Measurements from ENCODE around the gene PRMT2.
A peak's percentile ranks its signal among the peaks of the same experiment; 100 is the strongest.
"Not testable (repeated sequence)": the region's sequence is repeated elsewhere in the genome, so short reads cannot be mapped to it uniquely, and the experiment has no call there.

Gene PRMT2

DNA sequence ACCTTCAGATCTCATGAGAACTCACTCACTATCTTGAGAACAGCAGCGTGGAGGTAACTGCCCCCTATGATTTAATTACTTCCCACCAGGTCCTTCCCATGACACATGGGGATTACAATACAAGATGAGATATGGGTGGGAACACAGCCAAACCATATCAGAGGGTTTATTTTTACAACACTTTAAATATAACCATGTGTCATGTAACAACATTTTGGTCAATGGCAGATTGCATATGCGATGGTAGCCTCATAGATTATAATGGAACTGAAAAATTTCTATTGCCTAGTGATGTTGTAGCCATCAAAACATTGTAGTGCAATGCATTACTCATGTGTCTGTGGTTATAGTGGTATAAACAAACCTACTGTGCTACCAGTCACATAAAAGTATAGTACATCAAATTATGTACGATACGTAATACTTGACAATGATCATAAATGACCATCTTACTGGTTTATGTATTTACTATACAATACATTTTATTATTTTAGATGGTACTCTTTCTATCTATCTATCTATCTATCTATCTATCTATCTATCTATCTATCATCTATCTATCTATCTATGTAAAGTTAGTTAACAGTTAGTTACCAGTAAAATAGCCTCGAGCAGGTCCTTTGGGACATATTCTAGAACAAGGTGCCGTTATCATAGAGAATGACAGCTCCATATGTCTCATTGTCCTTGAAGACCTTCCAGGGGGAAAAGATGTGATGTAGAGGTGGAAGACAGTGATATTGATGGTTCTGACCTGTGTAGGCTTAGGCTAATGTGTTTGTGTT is 18.0 kb upstream of the PRMT2 start:
- DNase-seq (ENCODE audit: low read depth): peak; percentile 59

DNA sequence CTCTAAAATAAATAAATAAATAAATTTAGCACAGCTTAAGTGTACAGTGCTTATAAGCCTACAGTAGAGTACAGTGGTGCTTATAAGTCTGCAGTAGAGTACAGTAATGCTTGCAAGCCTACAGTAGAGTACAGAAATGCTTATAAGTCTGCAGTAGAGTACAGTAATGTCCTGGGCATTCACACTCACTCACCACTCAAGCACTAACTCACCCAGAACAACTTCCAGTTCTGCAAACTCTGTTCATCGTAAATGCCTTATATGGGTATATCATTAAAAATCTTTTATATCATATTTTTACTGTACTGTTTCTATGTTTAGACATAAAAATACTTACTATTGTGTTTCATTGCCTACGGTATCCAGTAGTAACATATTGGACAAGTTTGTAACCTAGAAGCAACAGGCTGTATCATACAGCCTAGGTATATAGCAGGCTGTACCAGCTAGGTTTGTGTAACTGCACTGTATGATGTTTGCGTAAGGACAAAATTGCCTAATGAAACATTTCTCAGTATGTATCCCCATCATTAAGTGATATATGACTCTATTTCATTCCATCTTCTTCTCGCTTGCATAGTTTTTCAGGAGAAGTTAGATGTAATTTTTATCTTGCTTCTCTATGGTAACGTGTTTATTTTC is 16.6 kb upstream of the PRMT2 start:
- DNase-seq (ENCODE audit: low read depth): no peak

DNA sequence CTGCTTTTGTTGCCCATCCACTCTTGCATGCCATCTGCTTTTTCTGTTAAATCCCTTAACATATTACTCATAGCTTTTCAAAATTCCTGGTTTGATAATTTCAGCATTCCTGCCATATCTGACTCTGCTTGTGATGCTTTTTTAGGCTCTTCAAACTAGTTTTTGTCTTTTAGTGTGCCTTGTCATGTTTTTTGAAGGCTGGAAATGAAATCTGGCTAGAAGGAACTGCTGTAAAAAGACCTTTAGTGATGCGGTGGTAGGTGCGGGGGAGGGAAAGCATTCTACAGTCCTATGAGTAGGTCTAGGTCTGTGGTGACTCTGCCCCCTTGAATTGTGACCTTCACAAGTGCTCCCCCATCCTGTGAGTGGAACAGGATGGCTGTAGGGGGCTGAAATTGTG is 15.6 kb upstream of the PRMT2 start:
- DNase-seq (ENCODE audit: low read depth): no peak

DNA sequence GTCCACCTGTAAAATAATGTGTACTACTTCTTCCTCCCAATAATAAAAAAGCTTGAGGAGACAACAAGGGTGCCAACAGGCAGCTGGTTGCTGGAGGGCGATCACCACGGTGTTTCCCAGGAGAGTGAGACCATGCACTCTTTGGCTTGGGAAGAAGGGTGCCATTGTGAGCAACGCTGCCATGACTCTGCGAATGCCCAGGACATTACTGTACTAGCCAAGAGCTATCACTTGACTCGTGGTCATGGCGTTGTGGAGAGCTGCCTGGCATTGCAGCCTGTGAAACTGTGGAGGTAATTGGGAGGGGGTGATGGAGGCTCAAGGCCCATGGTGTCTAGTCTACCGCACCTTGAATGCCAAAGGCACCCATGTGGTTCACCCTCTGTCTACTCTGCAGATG is 14.6 kb upstream of the PRMT2 start:
- DNase-seq (ENCODE audit: low read depth): no peak

DNA sequence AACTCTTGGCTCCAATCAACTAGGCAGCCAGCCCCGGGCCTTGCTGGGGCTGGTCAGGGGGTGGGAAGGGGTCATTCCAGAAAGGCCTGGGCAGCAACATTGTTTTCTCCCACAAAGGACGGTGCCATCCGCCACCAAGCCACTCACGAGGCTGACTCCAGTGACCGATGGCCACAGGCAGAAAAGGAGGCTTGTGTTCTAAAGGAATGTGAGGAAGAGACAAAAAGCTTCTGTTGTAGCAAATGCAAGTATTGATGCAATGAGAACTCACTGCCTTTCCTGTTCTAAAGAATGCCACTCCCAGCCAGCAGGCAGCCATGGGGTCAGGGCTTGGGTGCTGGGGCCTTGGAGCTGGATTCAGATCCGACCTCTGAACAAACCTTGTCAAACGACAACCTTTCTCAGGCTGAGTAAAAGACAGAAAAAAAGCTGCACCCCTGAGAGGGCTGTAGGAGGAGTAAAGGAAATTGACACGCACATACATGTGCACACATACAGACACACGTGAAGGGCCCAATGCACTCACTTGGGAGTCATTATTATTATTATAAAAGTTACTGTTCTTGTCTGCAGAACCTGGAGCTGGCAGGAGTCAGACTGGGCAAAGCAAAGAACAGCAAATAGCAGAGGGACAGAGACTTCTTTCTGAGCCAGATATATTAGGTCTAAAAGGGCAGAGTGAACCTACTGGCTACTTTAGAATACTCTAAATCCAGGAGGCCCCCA is 13.9 kb upstream of the PRMT2 start:
- no peak for DNase-seq (ENCODE audit: low read depth)

DNA sequence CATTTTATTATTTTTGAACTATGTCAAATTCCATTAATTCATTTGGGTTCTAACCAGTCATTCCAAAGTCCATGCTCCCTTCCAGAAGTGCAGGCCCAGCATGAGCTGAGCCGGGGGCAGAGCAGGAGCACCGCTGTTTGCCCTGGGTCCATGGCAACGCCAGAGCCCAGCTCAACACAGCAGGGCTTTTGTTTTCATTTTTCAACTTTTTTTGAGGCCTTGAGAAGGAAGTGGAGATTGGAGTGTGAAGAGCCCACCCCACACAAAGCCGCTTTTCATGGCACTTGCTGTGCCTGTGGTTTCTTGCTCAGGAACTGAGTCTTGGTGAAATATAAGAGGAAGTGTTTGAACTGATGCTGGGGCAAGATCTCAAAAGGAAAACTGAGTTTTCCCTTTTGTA is 13.2 kb upstream of the PRMT2 start:
- no peak for DNase-seq (ENCODE audit: low read depth)

DNA sequence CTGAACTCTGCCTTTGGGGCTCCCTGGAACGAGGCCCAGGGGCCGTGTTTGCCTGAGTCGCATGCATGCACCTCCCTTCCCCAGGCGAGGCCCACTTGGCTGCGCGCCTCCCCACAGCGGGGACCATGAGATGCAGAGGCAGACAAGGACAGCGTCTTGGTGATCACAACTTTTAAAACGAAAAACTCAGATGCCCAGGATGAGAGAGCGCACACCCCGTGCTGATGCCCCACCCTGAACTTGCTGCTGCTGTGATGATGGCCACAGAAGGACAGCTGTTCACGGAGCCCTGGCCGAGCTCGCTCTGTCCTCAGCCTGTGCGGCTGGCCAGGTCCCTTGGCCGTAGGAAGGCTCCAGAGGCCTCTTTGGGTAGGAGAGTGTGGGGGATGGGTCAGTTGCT is 11.4 kb upstream of the PRMT2 start:
- no peak for DNase-seq (ENCODE audit: low read depth)

DNA sequence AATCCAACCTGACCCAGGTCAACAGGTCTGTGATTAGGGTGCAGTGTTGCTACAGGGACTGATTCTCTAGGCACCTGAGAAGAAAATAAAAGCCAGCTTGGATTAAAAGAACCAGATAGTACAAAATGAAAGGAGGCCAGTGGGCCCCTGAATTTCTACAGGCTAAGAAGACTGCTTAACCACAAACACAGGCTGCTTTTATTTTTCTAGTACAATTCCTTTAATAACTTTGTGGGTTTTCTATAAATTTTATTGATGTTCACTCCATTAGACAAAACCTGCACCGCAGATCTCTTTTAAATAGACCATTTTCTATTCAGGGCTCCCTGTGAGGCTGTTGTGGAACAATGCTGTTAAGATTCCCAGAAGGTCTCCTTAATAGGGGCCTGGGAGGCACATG is 9.7 kb upstream of the PRMT2 start:
- DNase-seq (ENCODE audit: low read depth): no peak

DNA sequence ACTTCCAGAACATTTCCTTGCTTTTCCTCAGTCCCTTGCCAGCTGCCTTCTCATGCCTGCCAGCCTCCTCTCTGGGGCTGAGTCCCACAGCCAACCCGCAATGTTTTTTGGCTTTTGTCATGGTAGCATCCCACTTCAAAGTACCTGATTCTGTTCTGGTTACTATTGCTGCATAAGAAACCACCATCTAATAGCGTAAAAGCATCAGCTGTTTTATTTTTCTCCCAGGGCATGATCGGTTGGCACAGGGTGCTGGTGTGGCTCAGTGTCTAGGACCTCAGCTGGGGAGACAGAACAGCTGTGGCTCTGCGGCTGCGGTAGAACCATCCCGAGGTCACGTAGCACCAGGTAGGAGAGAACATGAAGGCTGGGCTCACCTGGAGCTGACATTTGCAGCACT is 8.9 kb upstream of the PRMT2 start:
- no peak for DNase-seq (ENCODE audit: low read depth)

DNA sequence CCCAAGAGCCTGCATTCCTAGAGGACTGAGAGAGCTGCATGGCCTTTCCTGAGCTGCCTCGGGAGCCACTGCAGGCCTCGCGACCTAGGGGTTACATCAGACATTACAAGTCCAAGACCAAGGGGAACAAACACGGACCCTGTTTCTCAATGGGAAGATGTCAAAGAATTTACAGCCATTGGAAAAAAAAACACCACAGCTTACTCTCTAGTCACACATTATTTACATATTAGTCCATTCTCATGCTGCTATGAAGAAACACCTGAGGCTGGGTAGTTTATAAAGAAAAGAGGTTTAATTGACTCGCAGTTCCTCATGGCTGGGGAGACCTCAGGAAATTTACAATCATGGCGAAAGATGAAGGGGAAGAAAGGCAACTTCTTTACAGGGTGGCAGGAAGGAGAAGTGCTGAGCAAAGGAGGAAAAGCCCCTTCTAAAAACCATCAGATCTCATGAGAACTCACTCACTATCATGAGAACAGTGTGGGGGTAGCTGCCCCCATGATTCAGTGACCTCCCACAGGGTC is 8.4 kb upstream of the PRMT2 start:
- no peak for DNase-seq (ENCODE audit: low read depth)

DNA sequence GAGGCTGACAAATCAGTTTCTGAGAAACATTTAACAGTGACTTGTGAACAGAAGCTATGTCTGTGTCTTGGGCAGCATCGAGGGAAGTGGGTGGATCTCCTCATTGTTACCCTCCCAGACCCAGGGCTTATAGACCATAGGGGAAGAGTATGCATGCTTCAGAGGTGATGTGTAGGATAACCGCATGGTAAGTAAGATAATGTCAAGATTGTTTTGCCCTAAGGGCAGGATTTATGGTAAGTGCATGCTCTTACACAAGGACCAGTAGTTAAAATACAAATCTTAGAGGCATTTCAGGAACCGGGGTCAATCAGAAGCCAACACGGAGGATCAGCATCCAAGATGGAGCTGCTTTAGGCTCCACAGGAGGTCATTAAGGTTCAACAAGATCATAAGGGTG is 7.7 kb upstream of the PRMT2 start:
- DNase-seq (ENCODE audit: low read depth): no peak

DNA sequence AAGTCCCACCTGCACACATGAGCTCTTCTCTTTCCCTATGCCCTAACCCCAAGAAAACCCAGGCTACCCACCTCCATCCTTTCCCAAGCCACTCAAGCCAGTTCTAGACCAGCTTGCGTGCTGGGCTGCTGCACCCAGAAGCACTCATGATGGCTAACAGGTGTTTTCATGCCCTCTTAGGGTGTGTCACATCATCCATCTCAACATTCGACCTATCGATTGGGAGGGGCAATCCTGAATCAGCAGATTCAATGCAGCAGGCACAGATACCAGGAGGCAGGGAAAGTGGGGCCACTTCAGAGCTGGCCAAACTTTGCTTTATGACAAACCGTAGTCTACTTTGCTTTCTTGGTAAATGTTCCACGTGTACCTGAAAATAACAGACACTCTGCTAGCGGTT is 6.6 kb upstream of the PRMT2 start:
- no peak for DNase-seq (ENCODE audit: low read depth)

DNA sequence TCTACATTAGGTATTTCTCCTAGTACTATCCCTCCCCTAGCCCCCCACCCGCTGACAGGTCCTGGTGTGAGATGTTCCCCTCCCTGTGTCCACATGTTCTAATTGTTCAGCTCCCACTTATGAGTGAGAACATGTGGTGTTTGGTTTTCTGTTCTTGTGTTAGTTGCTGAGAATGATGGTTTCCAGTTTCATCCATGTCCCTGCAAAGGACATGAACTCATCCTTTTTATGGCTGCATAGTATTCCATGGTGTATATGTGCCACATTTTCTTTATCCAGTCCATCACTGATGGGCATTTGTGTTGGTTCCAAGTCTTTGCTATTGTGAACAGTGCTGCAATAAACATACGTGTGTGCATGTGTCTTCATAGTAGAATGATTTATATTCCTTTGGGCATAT is 4.6 kb upstream of the PRMT2 start:
- DNase-seq (ENCODE audit: low read depth): not testable (repeated sequence)

DNA sequence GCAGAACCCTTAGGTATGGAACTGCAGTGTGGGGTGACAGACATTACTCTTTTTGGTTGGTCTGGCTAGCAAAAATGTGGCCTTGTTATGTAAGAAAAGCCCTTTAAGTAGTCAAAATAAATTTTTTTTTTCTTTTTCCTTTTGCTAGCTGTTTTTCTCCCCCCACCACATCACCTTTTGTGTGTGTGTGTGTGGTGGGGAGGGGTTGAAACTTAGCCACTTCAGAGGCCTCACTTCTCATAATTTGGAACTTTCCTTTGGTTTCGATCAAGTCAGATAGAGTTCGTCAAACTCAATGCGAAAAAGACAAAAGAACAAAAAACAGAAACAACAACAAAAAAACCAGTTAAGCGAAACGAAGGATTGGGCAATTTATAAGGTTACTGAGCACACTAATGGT is 1.9 kb upstream of the PRMT2 start:
- no peak for DNase-seq (ENCODE audit: low read depth)

DNA sequence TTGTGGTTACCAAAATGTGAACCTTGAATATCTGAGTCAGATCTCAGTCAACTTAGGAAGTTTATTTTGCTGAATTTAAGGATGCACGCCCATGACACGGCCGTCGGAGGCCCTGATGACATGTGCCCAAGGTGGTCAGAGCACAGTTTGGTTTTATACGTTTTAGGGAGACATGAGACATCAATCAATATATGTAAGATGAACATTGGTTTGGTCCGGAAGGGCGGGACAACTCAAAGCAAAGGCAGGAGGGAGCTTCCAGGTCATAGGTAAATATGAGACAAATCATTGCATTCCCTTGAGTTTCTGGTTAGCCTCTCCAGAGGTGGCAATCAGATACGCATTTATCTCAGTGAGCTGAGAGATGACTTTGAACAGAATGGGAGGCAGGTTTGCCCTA is 1.0 kb upstream of the PRMT2 start:
- DNase-seq (ENCODE audit: low read depth): no peak

DNA sequence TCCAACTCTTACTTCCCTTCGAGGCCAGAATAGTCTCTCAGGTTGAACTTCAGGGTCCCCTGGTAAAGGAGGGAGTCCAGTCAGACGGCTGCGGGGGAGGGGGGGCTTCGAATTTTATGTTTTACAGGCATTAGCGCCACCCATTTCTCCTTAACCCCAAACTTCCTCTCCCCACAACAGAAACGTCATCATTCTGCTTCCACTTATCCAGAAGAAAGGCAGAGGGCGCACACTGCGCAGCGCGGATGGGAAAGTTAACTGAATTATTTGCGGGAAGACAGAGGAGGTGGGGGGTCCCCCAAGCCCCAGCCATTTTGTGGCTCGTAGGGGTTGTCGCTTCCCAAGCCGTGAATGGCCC is 529 bp upstream of the PRMT2 start:
- DNase-seq (ENCODE audit: low read depth): peak; percentile 56

DNA sequence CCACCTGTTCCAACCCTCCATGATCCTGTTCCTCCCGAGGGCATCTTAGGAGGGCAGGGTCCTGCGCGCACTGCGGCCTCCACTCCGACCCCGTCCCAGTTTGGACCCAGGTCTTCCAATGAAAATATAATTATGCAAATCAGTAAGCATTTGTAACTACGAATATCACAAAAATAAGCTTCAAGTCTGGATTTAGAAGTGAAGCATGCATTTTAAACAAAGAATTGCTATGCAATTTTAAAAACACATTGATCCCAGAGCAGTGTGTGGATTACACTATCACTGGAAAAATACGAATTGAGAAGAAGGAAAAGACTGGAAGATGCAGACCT is 673 bp downstream of the PRMT2 start:
- no peak for DNase-seq (ENCODE audit: low read depth)

DNA sequence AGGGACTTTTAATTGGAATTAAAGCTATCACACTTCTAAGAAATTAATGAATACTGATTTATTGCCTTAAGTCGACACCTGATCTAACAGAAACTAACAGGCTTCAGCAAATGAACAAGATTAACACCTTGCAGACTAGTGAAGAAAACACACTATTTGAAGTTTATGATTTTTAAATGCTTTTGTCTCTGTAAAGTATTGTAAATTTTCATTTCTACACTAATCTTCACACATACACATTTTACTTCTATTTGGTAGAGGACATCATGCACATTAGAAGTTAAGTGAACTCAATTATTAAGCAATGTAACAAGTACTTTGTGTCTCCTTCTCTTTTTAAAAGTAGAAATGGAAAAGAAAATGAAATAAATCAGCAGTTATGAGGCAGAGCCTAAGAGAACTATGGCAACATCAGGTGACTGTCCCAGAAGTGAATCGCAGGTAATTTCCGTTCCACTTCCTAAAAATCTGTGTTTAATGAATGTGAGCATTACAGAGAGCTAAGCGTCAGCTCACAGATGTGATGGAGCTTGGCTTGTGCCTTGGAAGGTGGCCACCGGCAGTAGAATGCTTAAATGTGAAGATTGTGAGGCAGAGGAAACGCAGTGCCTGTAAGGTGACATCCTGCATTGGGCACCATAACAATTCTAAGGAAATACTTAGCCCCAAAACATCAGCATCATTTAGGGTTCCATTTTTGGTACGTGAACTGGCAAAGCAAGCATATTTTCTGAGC is 1.2 kb downstream of the PRMT2 start:
- DNase-seq (ENCODE audit: low read depth): no peak

DNA sequence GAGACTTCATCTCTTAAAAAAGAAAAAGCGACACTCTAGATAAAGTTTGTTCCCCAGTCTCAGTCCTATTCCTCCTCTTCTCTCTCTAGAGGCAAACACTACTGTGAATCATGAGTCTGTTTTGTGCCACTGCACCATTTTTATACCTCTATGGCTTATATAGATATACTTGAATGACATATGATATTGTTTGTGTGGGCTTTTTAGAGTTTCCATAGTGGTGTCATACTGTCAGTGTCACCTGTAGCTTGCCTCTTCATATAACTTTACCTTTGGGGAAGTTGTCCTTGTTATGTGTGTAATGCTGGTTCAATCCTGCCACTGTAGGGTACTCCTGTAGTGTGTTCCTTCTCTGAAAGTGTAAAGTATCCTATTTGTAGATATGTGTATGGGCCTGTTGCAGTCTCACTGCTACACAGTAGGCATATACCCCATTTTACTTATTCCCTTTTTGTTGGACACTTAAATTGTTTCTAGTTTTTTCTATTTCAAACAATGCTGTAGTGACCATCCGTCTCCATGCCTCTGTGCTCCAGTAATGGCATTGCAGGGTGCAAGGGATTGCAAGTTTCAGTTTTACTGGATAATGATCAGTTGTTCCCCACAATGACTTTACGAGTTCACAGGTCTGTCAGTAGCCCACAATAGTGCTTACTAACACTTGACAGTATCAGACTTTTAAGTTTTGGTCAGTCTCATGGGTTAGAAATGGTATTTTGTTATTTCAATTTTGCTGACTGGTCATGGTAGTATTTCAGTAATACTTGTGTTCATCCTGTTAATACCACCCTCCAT is 2.7 kb downstream of the PRMT2 start:
- no peak for DNase-seq (ENCODE audit: low read depth)

DNA sequence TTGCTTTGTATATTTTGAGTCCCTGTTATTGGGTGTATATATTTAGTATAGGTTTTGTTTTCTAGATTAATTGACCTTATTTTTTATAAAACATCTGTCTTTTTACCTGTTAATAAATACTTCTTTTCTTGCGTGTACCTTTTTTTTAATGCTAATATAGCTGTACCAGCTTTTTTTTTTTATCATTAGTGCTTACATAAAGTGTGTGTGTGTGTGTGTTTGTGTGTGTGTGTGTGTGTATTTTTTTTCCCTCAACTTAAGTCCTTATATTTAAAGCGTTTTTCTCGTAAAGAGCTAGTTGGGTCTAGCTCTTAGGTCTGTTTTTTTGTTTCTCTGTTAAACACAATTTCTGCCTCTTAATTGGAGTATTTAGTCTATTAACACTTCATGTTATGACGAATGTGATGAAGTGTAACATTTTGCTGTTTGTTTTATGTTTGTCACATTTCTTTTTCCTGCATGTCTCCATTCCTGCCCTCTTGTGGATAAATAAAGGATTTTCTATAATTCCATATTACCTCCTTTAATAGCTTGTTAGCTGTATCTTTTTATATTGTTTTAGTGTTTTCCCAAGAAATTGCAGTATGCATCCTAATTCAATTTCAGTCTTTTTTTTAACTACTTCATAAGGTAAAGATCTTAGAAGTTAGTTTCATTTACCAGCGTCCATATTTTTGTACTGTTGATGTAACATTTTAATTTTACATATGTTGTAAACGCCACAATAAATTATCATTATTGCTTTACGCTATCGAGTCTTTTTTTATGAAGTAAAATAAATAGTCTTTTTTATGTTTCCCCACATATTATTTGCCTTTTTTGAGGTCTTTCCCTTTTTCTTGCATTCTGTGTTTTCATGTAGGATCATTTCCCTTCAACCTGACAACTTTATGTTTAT is 4.3 kb downstream of the PRMT2 start:
- DNase-seq (ENCODE audit: low read depth): no peak

DNA sequence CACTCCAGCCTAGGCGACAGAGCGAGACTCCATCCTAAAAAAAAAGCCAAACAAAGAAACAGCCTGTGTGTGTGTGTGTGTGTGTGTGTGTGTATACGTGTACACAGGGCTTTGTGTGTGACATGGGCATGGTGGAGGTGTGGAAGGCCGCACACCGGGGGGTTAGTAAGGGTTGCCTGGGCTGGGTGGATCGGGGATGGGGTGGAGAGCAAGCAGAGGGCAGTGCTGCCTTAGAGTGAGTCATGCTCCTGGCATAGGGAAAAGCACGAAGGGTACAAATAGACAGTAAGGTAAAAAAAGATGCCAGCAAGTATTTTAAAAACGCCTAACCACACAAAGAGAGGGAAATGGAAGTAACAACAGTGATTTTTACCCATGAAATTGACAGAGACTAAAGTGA is 6.2 kb downstream of the PRMT2 start:
- DNase-seq (ENCODE audit: low read depth): no peak

All from non-pigmented ciliary epithelial cell (primary cell).